ENCODE results near the gene ERP27.

DNA sequence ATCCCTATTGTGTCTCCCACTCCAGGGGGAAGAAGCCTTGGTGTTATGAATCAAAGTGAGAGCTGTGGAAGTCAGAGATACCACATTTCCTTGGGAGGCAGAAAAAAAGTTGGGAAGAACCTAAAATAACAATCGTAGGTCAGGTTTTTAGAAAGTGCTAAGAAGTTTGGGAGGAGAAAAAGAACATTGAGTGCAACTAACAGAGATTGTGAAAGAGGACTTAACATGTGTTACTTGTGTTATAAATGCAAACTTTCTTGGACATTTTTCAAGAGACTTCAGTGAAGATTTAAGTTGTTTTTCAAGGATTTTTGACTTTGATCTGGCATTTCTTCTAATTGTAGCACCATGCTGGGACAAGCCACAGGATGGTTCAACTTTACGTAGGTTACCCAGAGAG is 7.8 kb upstream of the ERP27 start:
- TF ChIP-seq POLR2AphosphoS5 (IDR thresholded peaks at IDR 0.05; ENCODE audit: low read depth, low read length) (no peak), POLR2A (IDR thresholded peaks at IDR 0.05; ENCODE audit: low read depth, low read length) (no peak)

Measured in GM12891 (cell line).